DND-41 (cell line): ENCODE data around the gene TSPO.

Source experiments
- ATAC-seq: fragments of 200-7000 bp; cut with Tn5 transposase; 3 replicates; pipeline ENCODE4 v1.9.1; 2021; ENCODE audit warnings: low read depth; ENCODE audit not compliant: insufficient read depth
- DNase-seq: peaks from one replicate; pipeline ENCODE4 v3.0.0-alpha.2; 2020
- H2AFZ ChIP-seq: 2 replicates; pipeline ENCODE4 v1.6.0; 2012; ENCODE audit warnings: low read depth, low read length
- H3K27ac ChIP-seq: 2 replicates; pipeline ENCODE4 v1.5.1; 2012; ENCODE audit warnings: low read length, inconsistent platforms
- H3K27me3 ChIP-seq: fragments of 200-600 bp; sonication (generic); 2 replicates; pipeline ENCODE4 v1.6.0; 2012; ENCODE audit warnings: low read length, mild to moderate bottlenecking, inconsistent platforms; ENCODE audit not compliant: insufficient read depth, poor library complexity
- H3K36me3 ChIP-seq: 2 replicates; pipeline ENCODE4 v1.5.1; 2012; ENCODE audit warnings: low read length, inconsistent platforms; ENCODE audit not compliant: insufficient read depth
- H3K4me1 ChIP-seq: 2 replicates; pipeline ENCODE4 v1.5.1; 2012; ENCODE audit warnings: mild to moderate bottlenecking, low read length; ENCODE audit not compliant: insufficient read depth
- H3K4me2 ChIP-seq: 2 replicates; pipeline ENCODE4 v1.6.0; 2012; ENCODE audit warnings: mild to moderate bottlenecking, moderate library complexity, low read length, inconsistent platforms; ENCODE audit not compliant: insufficient read depth
- H3K4me3 ChIP-seq, 2 experiments: fragments of 200-600 bp in 1 of 2; shearing (Covaris generic) in 1 of 2; 2 replicates each; pipeline ENCODE4 v1.5.1; 2012 to 2016; ENCODE audit warnings: inconsistent platforms in 2 of 2, low read length in 2 of 2, mild to moderate bottlenecking in 2 of 2, low read depth in 1 of 2, moderate library complexity in 1 of 2
- H3K79me2 ChIP-seq: 2 replicates; pipeline ENCODE4 v1.6.0; 2012; ENCODE audit warnings: low read length, inconsistent platforms; ENCODE audit not compliant: insufficient read depth
- H3K9ac ChIP-seq: 2 replicates; pipeline ENCODE4 v1.6.0; 2012; ENCODE audit warnings: low read depth, mild to moderate bottlenecking, inconsistent platforms, low read length, moderate library complexity
- H3K9me3 ChIP-seq: 2 replicates; pipeline ENCODE4 v1.5.1; 2012; ENCODE audit warnings: low read length, moderate library complexity, mild to moderate bottlenecking, inconsistent platforms; ENCODE audit not compliant: insufficient read depth, severe bottlenecking
- H4K20me1 ChIP-seq: 2 replicates; pipeline ENCODE4 v1.6.0; 2012; ENCODE audit warnings: low read length; ENCODE audit not compliant: insufficient read depth
- EZH2 ChIP-seq: IDR thresholded peaks from 3 replicates; pipeline ENCODE4 v1.6.1; 2012; ENCODE audit warnings: borderline replicate concordance, low read depth, mild to moderate bottlenecking, moderate library complexity, low read length, inconsistent platforms; ENCODE audit not compliant: severe bottlenecking
- TF ChIP-seq, protein P1 (sequence below): IDR thresholded peaks from 2 replicates; pipeline ENCODE4 v1.5.1; 2012; ENCODE audit warnings: borderline replicate concordance, low read length, moderate library complexity, mild to moderate bottlenecking; ENCODE audit not compliant: poor library complexity, severe bottlenecking; ENCODE audit errors: extremely low read depth

TSPO gene

DNA sequence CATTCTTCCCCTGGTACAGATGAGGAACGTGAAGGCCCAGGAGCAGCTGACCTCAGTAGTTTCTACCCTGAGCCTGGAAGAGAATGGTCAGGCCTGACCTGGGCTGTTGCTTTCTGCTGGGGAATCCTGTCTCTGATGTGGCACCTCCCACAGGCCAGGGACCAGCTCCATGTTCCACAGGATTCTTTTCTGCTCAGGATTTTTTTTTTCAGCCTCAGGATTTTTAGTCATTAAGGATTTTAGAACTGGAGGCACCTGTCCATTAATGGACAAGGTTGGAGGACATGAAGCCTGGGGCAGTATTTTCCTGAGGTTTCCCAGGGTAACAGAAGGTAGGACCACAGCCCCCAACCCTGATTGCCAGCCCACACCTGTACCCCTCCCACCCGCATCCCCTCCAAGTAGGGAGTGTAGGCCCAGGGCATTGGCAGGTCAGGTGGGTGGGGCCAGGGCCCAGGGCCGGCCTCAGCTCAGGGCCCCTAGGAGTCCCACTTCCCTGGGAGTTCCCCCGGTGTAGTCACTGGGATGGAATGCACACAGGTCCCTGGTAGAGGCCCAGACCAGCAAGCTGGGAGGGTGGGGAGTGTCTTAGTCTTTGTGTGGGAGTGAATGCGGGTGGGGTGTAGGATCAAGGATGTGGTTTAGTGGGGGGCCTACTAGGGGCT is 24.7 kb upstream of the TSPO start:
- Histone ChIP-seq H3K27me3 (no peaks in the 10 kb centered on the region), H3K27ac (no peak overlapping the region), H3K4me1 (no peaks in the 10 kb centered on the region), H3K9ac (no peak overlapping the region), H2AFZ (no peak overlapping the region), H4K20me1 (0 out of 2 replicates have a peak, but pooled peaks cover 6% of the 10 kb centered on the region), H3K4me3 (no peak overlapping the region), H3K36me3 (peaks cover 6% of the 10 kb centered on the region; the same call in 1 of the 2 replicates), H3K9me3 (no peaks in the 10 kb centered on the region), H3K79me2 (no peaks in the 10 kb centered on the region), H3K4me2 (no peak overlapping the region)
- DNase-seq: no peak
- no peak for ATAC-seq
- TF ChIP-seq, protein P1, sequence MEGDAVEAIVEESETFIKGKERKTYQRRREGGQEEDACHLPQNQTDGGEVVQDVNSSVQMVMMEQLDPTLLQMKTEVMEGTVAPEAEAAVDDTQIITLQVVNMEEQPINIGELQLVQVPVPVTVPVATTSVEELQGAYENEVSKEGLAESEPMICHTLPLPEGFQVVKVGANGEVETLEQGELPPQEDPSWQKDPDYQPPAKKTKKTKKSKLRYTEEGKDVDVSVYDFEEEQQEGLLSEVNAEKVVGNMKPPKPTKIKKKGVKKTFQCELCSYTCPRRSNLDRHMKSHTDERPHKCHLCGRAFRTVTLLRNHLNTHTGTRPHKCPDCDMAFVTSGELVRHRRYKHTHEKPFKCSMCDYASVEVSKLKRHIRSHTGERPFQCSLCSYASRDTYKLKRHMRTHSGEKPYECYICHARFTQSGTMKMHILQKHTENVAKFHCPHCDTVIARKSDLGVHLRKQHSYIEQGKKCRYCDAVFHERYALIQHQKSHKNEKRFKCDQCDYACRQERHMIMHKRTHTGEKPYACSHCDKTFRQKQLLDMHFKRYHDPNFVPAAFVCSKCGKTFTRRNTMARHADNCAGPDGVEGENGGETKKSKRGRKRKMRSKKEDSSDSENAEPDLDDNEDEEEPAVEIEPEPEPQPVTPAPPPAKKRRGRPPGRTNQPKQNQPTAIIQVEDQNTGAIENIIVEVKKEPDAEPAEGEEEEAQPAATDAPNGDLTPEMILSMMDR: no peak
- TF ChIP-seq EZH2: no peak

DNA sequence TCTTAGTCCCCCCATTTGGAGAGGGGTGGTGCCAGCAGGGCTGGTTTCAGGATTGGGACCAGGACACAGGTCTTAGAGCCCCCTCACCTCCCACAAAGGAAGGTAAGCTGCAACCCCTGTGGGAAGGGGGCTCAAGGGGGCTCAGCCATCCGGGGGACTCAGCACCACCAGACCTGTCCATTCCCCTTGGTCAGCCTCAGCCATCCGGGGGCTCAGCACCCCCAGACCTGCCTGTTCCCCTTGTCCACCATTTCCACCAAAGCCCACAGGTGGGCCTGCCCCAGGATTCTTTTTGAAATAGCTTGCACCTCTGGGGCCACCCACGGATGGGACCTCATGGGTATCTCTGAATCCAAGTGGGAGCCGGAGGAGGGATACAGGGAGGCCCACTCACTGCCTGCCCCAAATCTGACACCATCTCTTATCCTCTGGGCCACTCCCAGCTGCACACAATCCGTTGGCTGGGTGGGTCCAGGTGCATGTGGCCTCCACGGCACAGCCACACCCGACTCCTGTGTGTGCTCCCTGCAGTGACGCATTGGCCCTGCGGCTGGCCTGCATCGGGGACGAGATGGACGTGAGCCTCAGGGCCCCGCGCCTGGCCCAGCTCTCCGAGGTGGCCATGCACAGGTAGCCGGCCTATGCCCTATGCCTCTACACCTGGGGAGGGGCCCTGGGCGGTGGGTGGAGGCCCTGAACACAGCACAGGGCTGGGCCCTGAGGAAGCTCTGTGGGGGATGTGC is 24.0 kb upstream of the TSPO start:
- TF ChIP-seq EZH2: no peak
- TF ChIP-seq, protein P1: no peak
- 0 out of 2 replicates have a peak, but pooled peaks cover 6% of the 10 kb centered on the region for H4K20me1 ChIP-seq

DNA sequence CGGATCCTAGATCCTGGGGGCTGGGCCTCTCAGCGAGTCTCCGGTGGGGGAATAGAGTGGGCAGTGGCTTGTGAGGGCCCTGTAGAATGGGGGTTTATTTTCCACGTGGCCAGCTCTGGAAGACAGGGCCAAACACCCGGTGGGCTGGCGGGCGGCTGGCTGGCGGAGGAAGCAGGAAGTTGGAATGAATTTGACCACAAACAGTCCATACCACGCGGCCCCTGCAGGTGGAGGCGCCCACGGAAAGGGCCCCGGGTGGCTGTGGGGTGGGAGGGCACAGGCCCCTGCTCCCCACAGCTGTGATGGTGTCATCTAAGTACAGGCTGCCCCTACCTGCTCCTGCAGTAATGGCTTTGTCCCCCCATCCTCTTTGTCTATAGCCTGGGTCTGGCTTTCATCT is 23.2 kb upstream of the TSPO start:
- peak; percentile 35; the same call in 1 of the 3 replicates for ATAC-seq
- TF ChIP-seq EZH2: no peak
- TF ChIP-seq, protein P1: no peak
- Histone ChIP-seq H3K27ac (no peak overlapping the region), H3K4me1 (no peaks in the 10 kb centered on the region), H3K79me2 (no peaks in the 10 kb centered on the region), H2AFZ (no peak overlapping the region), H3K9me3 (no peaks in the 10 kb centered on the region), H3K36me3 (peaks cover 18% of the 10 kb centered on the region), H3K4me3 (no peak overlapping the region), H3K27me3 (no peaks in the 10 kb centered on the region), H4K20me1 (0 out of 2 replicates have a peak, but pooled peaks cover 6% of the 10 kb centered on the region), H3K9ac (no peak overlapping the region), H3K4me2 (no peak overlapping the region)
- peak; percentile 27 for DNase-seq

More for the DNA sequence above, 24.0 kb upstream of the TSPO start:
- Histone ChIP-seq H3K9me3 (no peaks in the 10 kb centered on the region), H3K4me3 (no peak overlapping the region), H3K4me2 (no peak overlapping the region), H3K9ac (no peak overlapping the region), H3K4me1 (no peaks in the 10 kb centered on the region), H3K27me3 (no peaks in the 10 kb centered on the region), H3K27ac (no peak overlapping the region), H2AFZ (no peak overlapping the region), H3K79me2 (no peaks in the 10 kb centered on the region), H3K36me3 (peaks cover 10% of the 10 kb centered on the region)
- ATAC-seq: no peak
- no peak for DNase-seq
